Suprapubic skin (tissue), 4 donors: Measurements from ENCODE around the gene LAMP1. TPM values are rescaled to one million over a fixed set of nuclear protein-coding genes. Genes with fewer than 3 reads are reported as not detected.
A peak's percentile ranks its signal among the peaks of the same experiment; 100 is the strongest.

Experiments used
- DNase-seq, 2 donors: peaks; one replicate each; pipeline ENCODE4 v3.0.0-alpha.2; 2019; ENCODE audit warnings: low spot score in 2 of 2
- H3K27ac ChIP-seq: fragments of 200-600 bp; sonication (generic); one replicate; pipeline ENCODE4 v1.5.1; 2019
- H3K27me3 ChIP-seq: fragments of 200-600 bp; sonication (generic); one replicate; pipeline ENCODE4 v1.5.1; 2019
- H3K36me3 ChIP-seq: fragments of 200-600 bp; sonication (generic); one replicate; pipeline ENCODE4 v1.5.1; 2019
- H3K4me1 ChIP-seq: fragments of 200-600 bp; sonication (generic); one replicate; pipeline ENCODE4 v1.5.1; 2019
- H3K4me3 ChIP-seq: fragments of 200-600 bp; sonication (generic); one replicate; pipeline ENCODE4 v1.5.1; 2019; ENCODE audit warnings: mild to moderate bottlenecking
- H3K9me3 ChIP-seq: fragments of 200-600 bp; sonication (generic); one replicate; pipeline ENCODE4 v1.5.1; 2019
- EP300 ChIP-seq: sonication (generic); formaldehyde crosslinking; IDR thresholded peaks from one replicate; pipeline ENCODE4 v1.6.1; 2017; ENCODE audit warnings: antibody characterized with exemption
- POLR2A ChIP-seq, 2 donors: fragments of 450-650 bp; IDR thresholded peaks; one replicate each; pipeline ENCODE4 v1.6.1; 2017; ENCODE audit warnings: antibody characterized with exemption in 2 of 2, mild to moderate bottlenecking in 2 of 2, moderate library complexity in 2 of 2
- POLR2AphosphoS5 ChIP-seq, 3 donors: sonication (generic); formaldehyde crosslinking; IDR thresholded peaks; one replicate each; pipeline ENCODE4 v1.6.1; 2017; ENCODE audit warnings: antibody characterized with exemption in 3 of 3
- WGBS: methylation state at CpG from one replicate; pipeline ENCODE4 v1.1.5; 2018; 5-methylcytosine and 5-hydroxymethylcytosine counted together
- total RNA-seq, 4 donors: library from RNA; depleted of rRNA; stranded (reverse); fragments of >200 nt; gene quantifications; one replicate each; pipeline ENCODE4 v1.1.0, GENCODE V29; 2016
- TF ChIP-seq, protein P1 (sequence below), 2 donors: fragments of 200-600 bp in 1 of 2; fragments of 450-650 bp in 1 of 2; sonication (generic) in 1 of 2; IDR thresholded peaks; one replicate each; pipeline ENCODE4 v1.5.1; 2016 to 2019; ENCODE audit warnings: antibody characterized with exemption in 2 of 2, mild to moderate bottlenecking in 1 of 2, moderate library complexity in 1 of 2

LAMP1 gene
- total RNA-seq, 4 donors from 2014 or later: 131 to 255 (median 222) TPM

DNA sequence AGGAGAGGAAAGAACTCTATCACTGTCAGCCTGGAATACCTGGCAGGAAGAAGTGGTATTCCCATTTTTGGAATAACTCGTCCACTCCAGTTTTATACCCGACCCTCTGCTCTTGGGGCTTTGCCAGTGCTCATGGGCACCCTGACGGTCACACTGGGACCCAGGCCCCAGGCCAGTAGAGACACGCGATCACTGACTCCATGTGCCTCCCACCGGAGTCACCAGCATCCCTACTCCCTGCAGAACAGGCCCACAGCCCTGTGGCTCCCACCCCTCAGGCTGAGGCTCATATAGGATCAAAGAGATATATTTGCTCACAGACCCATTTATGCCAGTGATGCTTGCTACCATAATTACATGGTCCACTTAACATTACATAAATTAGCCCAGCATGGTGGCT, 63.4 kb downstream of the LAMP1 start:
- peak in 1 of 2 donors; percentile 29 for DNase-seq
- 91% methylated on average over 6 of the region's 6 CpGs for WGBS

DNA sequence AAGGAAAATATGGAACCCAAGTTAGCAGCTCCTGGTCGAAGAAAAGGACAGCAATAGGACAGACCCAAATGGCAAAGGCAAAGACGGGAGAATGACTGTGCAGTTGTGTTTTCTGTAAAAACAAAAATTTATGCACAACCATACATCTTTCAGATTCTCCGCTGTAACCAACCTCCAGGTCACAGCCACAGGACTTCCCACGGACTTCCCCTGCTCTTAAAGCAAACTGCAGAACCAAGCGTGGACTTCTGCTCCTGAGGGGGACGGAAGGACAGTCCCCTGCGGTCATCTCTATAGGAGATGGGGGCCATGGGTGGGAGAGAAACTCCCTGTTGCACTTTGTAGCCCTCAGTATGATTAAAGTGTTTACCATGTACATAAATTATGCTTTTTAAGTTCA, 64.4 kb downstream of the LAMP1 start:
- H3K4me1 ChIP-seq: peaks cover 26% of the 10 kb centered on the region
- WGBS: 70% methylated on average over 7 of the region's 7 CpGs
- TF ChIP-seq EP300 (no peak), POLR2AphosphoS5 (IDR thresholded peaks at IDR 0.05) (no peak), POLR2A (IDR thresholded peaks at IDR 0.05) (no peak)
- TF ChIP-seq, protein P1, sequence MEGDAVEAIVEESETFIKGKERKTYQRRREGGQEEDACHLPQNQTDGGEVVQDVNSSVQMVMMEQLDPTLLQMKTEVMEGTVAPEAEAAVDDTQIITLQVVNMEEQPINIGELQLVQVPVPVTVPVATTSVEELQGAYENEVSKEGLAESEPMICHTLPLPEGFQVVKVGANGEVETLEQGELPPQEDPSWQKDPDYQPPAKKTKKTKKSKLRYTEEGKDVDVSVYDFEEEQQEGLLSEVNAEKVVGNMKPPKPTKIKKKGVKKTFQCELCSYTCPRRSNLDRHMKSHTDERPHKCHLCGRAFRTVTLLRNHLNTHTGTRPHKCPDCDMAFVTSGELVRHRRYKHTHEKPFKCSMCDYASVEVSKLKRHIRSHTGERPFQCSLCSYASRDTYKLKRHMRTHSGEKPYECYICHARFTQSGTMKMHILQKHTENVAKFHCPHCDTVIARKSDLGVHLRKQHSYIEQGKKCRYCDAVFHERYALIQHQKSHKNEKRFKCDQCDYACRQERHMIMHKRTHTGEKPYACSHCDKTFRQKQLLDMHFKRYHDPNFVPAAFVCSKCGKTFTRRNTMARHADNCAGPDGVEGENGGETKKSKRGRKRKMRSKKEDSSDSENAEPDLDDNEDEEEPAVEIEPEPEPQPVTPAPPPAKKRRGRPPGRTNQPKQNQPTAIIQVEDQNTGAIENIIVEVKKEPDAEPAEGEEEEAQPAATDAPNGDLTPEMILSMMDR (IDR thresholded peaks at IDR 0.05): no peak
- H3K4me3 ChIP-seq: no peak overlapping the region
- DNase-seq: peak in 1 of 2 donors; percentile 40
- no peak overlapping the region for H3K27ac ChIP-seq
- H3K27me3 ChIP-seq: peaks cover 4% of the 10 kb centered on the region
- no peaks in the 10 kb centered on the region for H3K9me3 ChIP-seq
- no peaks in the 10 kb centered on the region for H3K36me3 ChIP-seq

More for the DNA sequence above, 63.4 kb downstream of the LAMP1 start:
- no peak overlapping the region for H3K4me3 ChIP-seq
- H3K9me3 ChIP-seq: no peaks in the 10 kb centered on the region
- H3K36me3 ChIP-seq: no peaks in the 10 kb centered on the region
- H3K27ac ChIP-seq: no peak overlapping the region
- TF ChIP-seq, protein P1 (IDR thresholded peaks at IDR 0.05): no peak
- TF ChIP-seq EP300 (no peak), POLR2AphosphoS5 (IDR thresholded peaks at IDR 0.05) (no peak), POLR2A (IDR thresholded peaks at IDR 0.05) (no peak)
- peaks cover 4% of the 10 kb centered on the region for H3K27me3 ChIP-seq
- peaks cover 26% of the 10 kb centered on the region for H3K4me1 ChIP-seq

DNA sequence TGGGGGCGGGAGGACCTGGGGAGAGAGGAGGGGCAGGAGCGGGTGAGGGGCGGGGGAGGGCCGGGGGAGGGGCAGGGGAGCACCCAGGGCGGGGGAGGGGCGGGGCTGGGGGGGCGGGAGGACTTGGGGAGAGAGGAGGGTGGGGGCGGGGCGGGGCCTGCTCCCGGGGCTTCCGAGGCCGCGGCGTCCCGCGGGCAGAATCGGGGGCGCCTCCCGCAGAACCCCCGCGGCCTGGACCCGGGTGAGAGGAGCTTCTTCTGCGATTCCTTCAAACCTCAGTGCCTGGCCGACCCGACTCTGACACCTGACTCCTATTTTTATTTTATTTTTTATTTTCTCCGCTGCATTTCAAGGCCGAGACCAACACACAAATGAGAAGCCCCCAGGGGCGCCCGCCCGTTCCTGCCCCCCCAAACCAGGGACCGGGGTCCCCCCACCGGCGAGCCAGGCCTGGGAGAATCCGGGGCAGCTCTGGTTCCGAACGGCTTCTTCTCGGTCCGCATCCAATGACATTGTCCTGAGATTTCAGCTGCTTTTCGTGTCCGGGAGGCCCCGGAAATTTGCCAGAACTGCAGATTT, 67.4 kb downstream of the LAMP1 start:
- DNase-seq: peak in 1 of 2 donors; percentile 60
- H3K36me3 ChIP-seq: no peaks in the 10 kb centered on the region
- H3K4me3 ChIP-seq: peak overlapping the region; percentile 84
- no peaks in the 10 kb centered on the region for H3K9me3 ChIP-seq
- peak overlapping the region; percentile 88 for H3K27ac ChIP-seq
- 5% methylated on average over 17 of the region's 41 CpGs for WGBS
- peaks cover 4% of the 10 kb centered on the region for H3K27me3 ChIP-seq
- peaks cover 26% of the 10 kb centered on the region for H3K4me1 ChIP-seq
- TF ChIP-seq EP300: no peak
- TF ChIP-seq POLR2A (IDR thresholded peaks at IDR 0.05): no peak
- TF ChIP-seq, protein P1 (IDR thresholded peaks at IDR 0.05): no peak
- no peak for TF ChIP-seq POLR2AphosphoS5 (IDR thresholded peaks at IDR 0.05)

DNA sequence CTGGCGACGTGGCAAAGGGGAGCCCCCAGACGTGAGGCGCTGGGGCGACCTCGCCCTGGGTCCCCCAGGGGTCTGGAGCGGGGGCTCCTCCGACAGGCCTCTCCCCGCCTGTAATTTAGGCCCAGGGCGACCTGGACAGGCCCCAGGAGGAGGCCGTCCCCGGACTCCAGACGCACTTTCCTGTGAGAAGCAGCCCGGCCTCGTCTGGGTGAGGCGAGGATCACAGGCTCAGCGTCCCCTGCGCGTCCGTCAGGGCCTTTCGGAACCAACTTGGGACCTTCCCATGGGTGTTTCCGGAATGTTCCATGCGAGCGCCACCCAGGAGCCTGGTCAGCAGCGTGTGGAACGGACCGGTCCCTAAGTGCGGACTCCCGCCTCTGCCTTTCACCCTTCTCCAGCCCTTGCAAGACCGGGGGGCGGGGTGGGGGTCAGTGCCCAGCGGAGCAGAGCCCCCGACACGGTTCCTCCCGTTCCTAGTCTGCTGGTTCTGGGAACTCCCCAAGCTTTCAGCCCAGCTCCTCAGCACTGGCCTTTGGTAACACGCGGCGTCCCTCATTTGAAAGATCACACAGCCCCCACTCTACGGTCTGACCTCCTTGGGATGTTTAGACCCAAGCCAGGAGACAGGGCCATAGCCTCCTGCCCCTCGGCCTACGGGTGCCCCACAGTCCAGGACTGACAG, 68.0 kb downstream of the LAMP1 start:
- no peaks in the 10 kb centered on the region for H3K36me3 ChIP-seq
- H3K27ac ChIP-seq: peak overlapping the region; percentile 88
- peaks cover 4% of the 10 kb centered on the region for H3K27me3 ChIP-seq
- 87% methylated on average over 15 of the region's 41 CpGs for WGBS
- TF ChIP-seq EP300: no peak
- H3K4me1 ChIP-seq: peaks cover 26% of the 10 kb centered on the region
- DNase-seq: peak in 1 of 2 donors; percentile 84
- H3K9me3 ChIP-seq: no peaks in the 10 kb centered on the region
- H3K4me3 ChIP-seq: peak overlapping the region; percentile 84

DNA sequence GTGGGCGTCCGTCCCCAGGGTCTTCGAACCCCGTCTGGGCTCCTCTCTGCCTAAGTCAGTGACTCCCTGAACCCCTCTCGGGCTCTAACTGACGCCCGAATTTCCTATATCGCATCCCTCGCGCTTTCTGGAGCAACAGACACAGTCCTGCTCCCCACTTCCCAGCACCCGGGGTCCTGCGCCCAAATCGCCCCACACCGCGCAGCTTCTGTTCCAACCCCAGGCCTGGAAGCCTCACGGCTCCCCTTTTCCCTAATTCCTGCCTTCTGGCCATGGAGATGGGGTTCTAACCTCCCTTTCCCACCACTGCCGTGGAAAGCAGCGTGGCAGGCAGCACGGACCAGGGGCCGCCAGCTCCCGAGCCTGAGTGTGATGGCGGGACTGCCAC, 68.5 kb downstream of the LAMP1 start:
- no peak for DNase-seq
- no peak overlapping the region for H3K4me3 ChIP-seq
- H3K4me1 ChIP-seq: peaks cover 26% of the 10 kb centered on the region
- no peaks in the 10 kb centered on the region for H3K36me3 ChIP-seq
- peaks cover 4% of the 10 kb centered on the region for H3K27me3 ChIP-seq
- no peak overlapping the region for H3K27ac ChIP-seq
- no peak for TF ChIP-seq EP300
- TF ChIP-seq, protein P1 (IDR thresholded peaks at IDR 0.05): no peak
- no peak for TF ChIP-seq POLR2A (IDR thresholded peaks at IDR 0.05)
- TF ChIP-seq POLR2AphosphoS5 (IDR thresholded peaks at IDR 0.05): no peak
- WGBS: 95% methylated on average over 22 of the region's 22 CpGs
- H3K9me3 ChIP-seq: no peaks in the 10 kb centered on the region
